NOMO-1 (cell line): ENCODE results near the gene RAI14.
A peak's percentile ranks its signal among the peaks of the same experiment; 100 is the strongest.
"Not testable (repeated sequence)": the region's sequence is repeated elsewhere in the genome, so short reads cannot be mapped to it uniquely, and the experiment has no call there.

Experiments used
- DNase-seq, 2 experiments: peaks; one replicate each; lab custom pipeline; 2025; ENCODE audit not compliant: unreplicated experiment in 2 of 2; lab: John Stamatoyannopoulos, UW

The RAI14 gene

DNA sequence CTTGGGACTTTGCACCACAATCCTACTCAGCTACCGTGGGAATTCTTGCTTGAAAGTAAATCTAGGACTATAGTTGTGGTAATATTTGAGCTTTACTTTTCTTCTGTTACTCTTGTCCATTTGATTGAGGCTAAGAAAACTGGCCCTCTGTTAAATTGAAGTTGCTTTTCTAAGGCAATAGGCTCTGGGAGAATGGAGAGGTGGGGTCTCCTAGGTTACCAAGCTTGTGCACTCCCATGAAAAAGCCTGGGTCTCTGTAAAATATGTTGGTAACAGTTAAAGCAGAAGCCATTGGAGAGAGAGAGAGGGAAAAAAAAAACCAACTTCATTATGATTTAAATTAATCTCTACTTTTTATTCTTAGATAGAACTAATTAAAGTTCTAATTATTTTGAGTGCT lies 68.6 kb downstream of the RAI14 start:
- no peak for DNase-seq

DNA sequence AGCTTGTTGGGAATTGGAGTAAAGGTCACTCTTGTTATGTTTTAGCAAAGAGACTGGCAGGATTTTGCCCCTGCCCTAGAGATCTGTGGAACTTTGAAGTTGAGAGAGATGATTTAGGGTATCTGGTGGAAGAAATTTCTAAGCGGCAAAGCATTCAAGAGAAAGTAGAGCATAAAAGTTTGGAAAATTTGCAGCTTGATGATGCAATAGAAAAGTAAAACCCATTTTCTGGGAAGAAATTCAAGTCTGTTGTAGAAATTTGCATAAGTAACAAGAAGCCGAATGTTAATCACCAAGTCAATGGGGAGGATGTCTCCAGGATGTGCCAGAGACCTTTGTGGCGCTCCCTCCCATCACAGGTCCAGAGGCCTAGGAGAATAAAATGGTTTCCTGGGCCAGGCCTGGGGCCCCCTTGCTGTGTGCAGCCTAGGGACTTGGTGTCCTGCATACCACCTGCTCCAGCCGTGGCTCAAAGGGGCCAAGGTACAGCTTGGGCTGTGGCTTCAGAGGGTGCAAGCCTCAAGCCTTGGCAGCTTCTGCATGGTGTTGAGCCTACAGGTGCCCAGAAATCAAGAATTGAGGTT lies 71.1 kb downstream of the RAI14 start:
- DNase-seq, result not testable (repeated sequence)

DNA sequence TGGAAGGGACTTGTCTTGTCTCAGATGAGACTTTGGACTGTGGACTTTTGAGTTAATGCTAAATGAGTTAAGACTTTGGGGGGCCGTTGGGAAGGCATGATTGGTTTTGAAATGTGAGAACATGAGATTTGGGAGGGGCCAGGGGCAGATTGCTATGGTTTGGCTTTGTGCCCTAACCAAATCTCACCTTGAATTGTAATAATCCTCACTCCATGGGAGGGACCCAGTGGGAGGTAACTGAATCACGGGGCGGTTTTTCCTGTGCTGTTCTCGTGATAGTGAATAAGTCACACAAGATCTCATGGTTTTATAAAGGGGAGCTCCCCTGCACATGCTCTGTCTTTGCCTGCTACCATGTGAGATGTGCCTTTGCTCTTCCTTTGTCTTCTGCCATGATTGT lies 72.1 kb downstream of the RAI14 start:
- no peak for DNase-seq

DNA sequence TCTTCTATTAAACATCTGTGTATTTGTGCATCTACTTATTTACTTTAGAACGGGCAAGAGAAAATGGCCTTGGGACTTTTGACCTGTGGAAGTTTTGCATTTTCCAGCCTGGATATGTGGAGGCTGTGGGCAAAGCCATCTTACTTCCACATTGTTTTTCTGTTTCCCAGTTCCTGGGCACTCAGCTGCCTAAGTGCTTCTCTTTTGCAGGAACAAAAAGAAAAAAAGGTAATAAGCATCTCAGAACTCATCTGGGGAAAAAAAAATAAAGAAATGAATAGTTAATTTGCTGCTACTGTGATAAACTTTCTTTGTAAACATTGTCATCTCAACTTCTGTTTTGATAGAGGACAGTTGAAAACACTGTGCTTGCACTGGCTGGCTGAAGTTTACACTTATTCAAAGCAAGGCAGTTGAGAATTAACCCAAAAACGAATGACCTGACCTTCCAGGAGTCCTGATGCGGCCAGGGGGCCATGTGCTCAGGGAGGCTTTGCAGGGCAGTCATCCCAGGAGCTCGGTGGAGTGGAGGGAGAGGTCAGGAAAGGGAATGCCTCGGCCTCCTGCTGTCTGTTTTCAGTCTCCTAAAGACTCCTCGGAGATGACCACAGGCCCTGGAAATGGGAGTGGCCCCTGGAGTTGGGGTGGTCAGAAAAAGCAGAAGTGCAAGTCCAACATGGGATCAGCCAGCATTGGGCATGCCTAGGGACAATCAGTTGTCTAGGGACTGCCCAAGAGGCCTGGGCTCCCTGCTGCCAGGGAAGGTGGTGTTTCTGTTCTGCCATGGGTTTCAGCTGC lies 75.5 kb downstream of the RAI14 start:
- peak; percentile 37 to 50 for DNase-seq

DNA sequence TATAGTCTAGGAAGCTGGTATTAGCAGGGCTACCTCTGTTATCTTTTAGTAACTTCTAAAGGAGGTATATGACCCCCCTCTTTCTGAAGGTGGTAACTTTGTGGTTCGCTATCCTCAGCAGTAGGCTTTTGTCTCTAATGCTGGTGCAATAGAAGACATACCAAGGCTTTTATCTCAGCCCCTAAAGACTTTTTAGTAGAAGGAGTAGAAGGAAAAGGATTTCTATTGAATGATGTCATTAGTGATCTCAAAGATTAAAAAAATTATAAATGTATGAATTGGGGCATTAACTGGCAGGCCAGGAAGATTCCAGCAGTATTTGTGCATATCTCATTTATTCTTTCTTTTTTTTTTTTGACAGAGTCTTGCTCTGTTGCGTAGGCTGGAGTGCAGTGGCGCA lies 78.2 kb downstream of the RAI14 start:
- no peak for DNase-seq

DNA sequence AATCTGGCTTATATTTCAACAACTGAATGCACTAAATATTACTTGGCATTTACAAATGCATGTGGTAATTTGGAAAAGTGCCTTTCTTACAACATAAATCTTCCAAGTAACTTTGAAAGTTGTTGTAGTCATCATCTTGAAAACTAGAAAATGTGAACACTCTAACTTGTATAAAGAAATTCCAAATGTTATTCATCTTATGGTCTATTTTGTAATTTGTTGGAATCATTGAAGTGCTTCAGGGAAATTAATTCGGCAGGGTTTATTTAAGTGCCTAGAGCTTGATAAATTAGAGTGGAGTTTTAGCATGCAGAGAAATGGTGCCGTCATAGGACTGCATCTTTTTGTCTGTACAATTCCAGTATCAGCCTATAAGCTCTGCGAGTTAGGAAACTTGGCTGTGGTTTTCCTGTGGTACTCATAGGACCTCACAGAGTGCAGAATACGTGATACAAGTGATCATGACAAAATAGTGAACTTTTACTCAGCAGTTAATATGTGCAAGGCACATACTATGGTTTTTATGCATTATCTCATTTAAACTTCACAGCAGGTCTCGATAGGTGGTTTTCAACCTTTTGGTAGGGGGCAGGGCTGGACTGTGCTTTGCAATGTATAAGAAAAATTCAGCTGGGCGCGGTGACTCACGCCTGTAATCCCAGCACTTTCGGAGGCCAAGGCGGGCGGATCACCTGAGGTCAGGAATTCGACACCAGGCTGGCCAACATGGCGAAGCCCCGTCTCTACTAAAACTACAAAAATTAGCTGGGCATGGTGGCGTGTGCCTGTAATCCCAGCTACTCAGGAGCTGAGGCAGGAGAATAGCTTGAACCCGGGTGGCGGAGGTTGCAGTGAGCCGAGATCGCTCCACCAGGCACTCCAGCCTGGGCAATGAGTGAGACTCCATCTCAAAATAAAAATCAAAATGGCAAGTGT lies 79.6 kb downstream of the RAI14 start:
- peak; percentile 50 to 91 for DNase-seq

DNA sequence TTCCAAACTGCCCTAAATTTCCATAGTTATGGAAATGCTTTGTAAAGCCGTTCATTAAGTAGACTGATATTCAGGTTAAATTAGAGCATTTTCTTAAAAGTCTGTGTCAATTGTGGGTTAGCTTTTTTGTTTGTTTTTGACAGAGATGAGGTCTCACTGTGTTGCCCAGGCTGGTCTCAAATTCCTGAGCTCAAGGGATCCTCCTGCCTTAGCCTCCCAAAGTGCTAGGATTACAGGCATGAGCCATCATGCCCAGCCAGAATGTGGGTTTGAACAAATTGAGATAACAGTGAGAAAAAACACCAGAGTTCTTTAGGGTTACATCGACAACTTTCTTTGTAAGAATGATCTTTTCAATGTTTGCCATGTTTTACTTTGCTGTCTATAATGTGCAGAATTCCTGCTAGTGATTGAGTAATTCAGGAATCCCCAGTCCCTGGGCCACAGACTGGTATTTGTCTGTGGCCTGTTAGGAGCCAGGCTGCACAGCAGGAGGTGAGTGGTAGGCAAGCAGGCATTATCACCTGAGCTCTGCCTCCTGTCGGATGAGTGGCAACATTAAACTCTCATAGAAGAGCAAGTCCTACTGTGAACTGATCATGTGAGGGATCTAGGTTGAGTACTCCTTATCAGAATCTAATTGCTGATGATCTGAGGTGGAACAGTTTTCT lies 80.5 kb downstream of the RAI14 start:
- no peak for DNase-seq

DNA sequence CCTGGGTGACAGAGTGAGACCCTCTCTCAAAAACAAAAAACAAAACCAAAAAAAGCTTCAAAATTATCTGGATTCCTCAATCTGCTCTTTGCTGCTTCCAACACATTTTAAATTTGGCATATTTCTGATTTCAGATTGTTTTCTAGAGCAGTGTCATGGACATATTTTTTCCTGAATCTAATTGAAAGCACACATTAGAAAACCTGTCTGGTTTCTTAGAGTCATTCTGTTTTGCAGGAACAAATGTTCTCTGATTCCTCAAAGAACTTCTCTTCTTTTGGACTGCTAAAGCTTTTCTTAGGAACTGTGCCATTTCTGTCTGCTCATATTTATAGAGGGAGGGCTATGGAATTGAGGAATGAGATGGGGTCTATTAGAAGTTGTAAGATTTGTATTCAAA lies 81.6 kb downstream of the RAI14 start:
- DNase-seq, result no peak

DNA sequence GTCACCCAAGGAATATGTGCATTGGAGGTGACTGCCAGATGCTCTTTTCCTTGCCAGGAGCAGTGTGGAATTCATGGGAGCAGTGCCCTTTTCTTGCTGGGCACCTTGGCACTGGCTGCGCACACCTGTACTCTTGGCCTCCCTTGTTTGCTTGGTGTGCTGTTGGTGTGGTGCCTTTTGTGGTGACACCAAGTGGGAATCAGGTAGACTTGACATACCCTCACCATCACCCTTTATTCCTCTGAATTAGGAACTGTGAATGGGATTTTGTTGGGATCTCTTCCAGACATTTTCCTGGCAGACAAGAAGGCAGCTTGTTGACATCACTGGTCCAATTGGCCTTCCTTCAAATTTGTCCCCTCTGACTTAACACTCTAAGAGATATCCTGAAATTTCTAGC lies 82.3 kb downstream of the RAI14 start:
- no peak for DNase-seq

DNA sequence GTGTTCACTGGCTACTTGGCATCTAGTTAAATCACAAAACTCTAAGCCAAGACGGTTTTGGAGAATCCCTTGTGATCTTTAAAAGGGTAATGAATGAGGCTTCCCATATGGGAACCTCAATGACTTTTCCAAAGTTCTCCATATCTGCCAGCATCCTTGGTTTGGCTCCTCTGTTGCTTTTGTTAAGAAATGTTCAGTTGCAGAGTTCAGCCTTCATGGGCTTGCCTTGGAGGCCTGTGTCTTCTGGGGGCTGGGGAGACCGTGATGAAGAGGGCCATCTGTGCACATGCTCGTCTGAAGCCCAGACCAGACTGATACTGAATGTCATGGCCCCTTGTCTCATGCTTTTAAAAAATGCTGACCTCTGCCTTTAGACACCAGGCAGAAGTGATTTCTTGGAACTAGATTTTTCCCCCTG lies 84.3 kb downstream of the RAI14 start:
- DNase-seq, result no peak

DNA sequence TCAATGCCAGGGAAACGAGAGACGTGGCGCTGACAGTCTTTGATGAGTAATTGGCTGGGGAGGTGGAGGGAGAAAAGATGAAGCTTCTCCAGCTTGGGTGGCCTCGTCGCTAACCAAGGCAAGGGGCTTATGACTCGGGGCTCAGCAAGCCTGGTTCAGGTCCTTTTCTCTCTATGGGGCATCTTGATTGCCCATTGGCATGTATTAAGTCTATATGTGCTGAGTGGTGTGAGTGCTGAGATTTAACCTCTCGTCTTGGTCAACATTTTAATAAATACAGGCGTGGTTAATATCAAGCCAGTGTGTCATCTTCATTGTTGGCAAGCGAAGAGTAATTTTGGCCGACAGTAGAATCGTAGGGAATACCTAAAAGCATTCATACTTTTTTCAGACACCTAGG lies 85.9 kb downstream of the RAI14 start:
- no peak for DNase-seq

DNA sequence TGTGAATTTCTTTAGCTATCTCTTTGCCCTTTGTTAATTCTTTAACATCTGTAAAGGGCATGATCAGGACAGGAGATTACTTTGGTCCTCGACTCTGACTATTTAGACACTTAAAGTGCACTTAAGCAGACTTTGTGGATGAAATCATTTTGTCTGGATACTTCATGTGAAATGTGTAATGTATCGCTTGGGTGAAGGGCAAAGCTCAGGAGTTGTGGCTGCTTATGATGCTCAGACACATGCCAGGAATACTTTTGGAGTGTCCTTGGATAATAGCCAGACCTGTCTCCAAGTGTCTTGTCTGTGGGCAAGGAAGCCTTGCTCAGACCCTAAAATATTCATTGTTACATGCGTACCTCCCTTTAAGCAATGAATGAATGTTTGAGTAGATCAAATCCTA lies 87.8 kb downstream of the RAI14 start:
- DNase-seq, result no peak

DNA sequence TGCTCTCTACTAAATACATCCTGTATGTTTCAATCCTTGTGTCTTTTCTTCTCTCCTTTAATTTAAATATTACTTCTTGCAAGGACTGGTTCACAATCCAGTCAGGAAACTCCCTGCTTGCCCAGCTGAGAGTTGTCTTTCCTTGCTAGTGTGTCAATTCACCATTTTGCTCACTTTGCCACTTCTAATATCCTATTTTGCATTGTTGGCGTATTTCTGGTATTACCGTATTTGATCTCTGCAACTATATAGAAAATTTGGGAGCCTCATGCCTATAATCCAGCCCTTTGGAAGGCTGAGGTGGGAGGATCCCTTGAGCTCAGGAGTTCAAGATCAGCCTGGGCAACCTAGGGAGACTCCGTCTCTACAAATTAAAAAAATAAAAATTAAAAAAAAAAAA lies 92.3 kb downstream of the RAI14 start:
- DNase-seq, result no peak

DNA sequence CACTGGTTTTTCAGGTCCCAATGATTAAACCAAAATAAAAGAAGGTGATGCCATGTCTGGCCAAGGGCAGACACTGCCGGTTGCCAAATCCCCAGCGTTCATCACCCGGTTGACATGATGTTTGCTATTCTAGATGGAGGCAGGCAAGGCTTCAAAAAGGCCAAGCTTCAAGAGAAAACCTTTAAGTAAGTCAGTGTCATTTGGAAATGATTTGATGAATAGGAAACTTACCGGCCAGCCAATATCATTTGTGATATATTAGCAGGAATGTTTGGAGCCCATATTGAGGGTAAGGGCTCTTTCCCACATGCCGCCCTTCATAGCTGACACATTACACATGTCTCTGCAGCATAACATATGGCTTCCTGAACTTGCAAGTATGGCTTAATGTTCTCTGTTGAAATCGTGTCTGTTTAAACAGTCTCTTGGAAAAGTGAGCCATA lies 93.3 kb downstream of the RAI14 start:
- DNase-seq, result peak in 1 of 2 experiments; percentile 8

DNA sequence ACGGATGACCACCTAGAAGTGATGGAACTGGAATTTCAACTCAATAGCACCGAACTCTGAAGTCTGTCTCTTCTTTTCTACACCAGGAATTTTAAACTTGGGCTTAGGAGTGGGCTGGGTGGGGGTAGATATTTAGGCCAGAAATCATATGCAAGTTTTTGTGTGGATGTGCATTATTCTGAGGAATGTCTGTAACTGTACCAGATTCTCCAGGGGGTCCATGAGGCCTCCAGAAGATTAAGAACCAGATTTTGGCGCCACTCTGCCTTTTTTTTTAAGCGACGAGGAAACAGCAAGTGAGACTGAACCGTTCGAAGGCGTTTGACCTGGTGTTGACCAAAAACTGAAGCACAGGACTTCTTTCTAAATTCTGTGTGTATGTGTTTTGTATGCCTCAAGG lies 94.1 kb downstream of the RAI14 start:
- DNase-seq, result no peak

DNA sequence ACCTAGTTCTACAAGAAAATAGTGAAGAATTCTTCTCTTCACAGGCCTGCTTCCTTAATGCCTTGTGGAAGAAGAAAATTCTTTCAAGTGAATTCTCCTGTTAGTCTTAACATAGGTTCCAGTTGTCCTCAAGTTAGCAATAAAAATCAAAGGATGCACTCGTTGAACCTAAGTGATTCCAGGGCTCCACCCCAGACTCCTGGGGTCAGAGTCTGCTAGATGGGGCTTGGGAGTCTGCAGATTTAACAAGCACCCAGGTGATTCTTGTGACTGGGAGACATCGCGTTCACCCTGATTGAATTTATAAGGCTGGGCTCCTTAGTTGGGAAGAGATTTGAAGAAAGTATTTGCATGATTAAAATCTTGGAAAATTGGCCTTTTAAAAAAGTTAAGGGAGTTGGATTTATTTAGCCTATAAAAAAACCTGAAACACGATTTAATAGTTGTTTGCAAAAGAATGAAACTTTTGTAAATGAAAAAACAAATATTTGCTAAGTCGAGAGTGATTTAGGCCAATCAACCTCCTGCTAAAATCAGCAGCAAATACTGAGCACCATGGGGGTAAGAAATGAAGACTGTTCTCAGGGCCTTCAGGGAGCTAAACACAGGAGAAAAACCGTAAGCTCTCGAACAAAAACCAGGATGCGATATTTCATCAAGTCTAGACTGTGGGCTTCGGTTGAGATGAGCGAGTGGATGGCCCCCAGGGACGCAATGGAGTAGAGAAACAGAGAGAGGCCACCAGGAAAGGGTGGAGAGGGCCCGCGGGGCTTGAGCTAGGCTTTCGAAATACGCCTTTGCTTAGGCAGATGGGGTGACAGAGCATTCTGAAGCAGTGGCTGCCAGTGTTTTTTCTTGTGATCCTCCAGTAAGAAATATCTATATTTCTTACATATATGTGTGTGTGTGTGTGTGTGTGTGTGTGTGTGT lies 95.9 kb downstream of the RAI14 start:
- peak; percentile 71 to 73 for DNase-seq

DNA sequence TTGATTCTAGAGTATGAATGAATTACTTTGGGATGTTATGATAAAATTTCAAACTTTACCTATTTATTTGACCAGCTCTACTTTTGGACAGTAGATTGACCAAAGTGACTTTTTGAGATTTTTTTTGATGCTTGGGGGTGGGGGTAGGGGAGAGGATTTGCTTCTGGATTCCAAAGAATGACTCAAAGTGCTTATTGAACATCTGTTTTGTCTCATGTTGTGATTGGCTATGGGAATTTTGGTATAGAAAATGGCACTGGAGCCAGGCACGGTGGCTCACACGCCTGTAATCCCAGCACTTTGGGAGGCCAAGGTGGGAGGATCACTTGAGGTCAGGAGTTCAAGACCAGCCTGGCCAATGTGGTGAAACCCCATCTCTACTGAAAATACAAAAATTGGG lies 97.1 kb downstream of the RAI14 start:
- not testable (repeated sequence) for DNase-seq

DNA sequence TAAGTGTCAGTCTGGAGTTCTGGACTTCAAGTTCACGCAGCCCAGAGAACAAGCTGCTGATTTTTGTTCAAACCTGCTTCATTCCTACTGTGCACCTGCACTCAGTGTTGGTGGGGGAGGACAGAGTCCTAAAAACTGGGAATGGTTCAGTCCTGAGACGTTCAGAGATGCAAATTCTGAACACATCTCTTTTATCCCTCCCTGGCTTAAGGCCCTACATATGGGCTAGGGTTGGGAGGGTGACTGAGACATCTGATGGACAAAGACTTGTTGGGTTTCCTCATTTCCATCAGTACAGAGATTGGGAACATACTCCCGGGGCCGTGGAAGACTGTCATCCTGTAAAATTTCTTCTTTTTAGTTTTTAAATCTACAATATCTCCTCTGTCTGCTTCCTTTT lies 99.8 kb downstream of the RAI14 start:
- DNase-seq, result no peak

DNA sequence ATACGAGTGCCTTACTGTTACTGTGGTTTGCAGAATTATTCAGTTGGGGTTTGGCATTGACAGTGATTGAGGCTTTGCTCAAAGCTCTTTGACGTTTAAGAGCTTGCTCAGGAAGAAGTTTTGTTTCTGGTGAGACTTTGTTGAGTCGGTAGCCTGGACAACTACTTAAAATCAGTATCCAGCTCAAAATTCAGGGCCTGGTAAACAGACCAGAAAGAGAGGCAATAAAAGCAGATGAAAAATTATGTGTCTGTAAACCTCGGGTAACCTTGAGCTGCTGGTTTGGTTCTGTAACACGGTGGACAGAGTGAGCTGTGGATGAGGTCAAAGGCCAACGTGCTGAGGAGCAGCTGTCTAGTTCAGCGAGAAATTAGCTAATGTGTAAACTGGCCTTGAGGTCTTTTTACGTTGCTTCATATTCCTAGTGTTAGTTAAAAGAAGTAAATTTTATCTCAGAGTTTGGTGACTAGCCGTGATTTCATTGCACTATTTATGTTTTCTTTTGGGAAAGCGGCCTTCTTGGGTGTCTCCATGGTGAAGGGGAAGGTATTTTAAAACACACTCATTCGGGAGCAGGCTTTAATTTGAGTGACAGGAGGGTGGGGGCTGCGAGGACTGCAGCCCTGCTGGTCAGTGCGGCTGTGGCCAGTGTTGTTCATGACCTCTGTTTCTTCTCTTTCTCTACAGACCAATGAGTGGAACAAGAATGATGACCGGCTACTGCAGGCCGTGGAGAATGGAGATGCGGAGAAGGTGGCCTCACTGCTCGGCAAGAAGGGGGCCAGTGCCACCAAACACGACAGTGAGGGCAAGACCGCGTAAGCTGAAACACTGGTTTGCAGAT lies 100.9 kb downstream of the RAI14 start:
- DNase-seq, result no peak
